SHP77 treated with DMSO at 0.1 percent for 48 hours (cell line): ENCODE results near the gene FGF22.
"Not testable (repeated sequence)": the region's sequence is repeated elsewhere in the genome, so short reads cannot be mapped to it uniquely, and the experiment has no call there.

ENCODE experiments used
- DNase-seq: peaks from one replicate; lab custom pipeline; 2025; lab: John Stamatoyannopoulos, UW

The FGF22 gene

DNA sequence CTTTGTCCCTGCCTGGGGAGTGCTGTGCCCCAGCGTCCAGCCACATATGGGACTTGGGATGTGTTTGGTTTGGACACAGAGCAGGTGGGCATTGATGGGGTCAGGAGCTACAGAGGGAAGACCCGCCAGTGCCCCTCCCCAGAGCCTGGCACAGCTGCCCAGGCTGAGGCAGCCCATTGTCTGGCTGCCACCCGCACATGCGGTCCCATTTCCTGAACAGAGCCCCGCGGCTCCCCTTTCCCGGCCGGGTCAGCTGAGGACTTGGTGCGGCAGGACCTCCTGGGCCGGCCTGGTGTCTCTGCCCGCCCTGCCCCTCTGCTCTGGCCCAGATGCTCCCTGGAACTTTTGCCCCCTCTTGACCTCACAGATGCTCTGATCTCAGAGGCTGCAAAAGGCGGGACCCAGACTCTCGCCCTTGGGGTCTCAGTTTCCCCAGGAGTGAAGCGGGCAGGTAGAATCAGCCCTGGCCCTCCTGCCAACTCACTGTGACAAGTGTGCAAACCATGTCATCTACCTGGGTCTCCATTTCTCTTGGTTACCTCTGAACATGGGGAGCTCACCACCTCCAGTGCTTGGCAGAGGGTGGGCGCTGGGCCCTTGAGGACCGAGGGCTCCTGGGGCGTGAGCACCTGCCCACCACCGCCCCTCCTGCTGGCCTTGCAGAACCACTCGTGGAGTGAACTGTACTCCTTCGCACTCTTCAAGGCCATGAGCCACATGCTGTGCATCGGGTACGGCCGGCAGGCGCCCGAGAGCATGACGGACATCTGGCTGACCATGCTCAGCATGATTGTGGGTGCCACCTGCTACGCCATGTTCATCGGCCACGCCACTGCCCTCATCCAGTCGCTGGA, 32.2 kb upstream of the FGF22 start:
- no peak for DNase-seq

DNA sequence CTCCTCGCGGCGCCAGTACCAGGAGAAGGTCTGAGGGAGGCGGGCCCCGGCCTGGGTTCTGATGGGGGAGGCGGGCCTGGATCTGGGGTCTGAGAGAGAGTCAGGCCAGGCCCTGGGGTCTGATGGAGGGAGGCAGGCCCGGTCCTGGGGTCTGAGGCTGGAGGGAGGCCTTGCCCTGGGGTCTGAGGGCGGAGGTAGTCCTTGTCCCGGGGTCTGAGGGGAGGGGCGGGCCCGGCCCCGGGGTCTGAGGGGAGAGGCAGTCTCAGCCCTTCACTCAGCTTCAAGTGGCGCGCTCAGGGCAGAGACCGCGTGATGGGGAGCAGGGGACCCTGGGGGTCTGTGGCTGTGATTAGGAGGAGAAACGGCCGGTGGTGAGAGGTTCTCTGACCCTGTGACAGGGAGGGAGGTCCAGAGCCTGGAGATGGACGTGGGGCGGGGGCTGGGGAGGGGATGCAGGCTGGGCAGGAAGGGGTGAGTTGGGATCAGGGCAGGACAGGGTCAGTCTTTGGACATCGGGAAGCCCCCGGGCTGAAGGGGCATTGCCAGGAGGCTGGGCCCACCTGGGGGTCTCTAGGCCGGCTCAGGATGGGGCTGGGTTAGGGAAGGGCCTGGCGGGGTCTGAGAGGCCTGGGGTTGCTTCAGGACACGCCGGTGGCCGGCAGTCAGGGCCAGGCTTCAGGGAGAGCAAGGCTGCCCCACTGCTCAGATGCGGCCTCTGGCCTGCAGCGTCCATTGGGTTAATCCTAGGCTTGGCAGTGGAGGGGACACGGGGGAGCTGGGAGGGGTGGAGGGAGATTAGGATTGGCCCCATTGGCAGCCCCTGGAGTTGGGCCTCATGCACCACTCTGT, 31.3 kb upstream of the FGF22 start:
- no peak for DNase-seq

DNA sequence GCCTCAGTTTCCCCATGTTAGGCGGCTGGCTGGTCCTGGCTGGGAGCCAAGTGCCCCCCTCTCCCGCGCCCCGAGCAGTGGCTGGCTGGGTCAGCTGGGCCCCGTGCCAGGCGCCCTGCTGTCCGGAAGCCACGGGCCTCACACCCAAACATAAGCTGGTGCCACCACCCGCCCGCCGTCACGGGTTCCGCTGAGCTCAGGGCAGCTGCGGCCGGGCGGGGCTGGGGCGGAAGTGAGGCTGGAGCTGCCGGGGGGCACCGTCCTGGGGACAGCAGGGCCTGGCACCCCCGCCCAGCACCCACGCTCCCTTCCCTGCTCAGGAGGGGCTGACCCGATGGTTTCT, 30.7 kb upstream of the FGF22 start:
- no peak for DNase-seq

DNA sequence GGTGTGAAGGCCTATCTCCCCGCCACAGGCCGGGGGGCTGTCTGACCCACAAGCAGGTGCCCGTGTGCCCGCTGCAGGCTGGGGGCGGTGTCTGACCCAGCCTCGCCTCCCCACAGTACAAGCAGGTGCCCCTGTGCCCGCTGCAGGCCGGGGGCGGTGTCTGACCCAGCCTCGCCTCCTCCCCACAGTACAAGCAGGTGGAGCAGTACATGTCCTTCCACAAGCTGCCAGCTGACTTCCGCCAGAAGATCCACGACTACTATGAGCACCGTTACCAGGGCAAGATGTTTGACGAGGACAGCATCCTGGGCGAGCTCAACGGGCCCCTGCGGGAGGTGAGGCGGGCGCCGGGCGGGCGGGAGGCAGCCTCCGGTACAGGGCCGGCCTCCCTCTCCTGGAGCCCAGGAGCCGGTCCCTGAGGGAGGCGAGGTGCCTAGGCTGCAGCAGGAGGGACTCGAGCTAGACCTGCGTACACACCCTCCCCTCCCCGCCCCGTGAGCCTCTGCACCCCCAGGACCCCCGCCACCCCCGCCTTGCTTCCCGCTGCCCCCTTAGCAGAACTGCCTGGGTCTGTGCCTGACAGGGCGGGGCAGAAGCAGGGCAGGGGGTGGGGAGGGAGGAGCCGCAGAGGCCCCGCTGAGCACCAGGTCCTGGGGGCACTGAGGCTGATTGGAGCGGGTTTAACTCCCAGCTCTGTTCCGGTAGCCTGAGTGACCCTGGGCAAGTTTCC, 29.4 kb upstream of the FGF22 start:
- peak; percentile 69 for DNase-seq

DNA sequence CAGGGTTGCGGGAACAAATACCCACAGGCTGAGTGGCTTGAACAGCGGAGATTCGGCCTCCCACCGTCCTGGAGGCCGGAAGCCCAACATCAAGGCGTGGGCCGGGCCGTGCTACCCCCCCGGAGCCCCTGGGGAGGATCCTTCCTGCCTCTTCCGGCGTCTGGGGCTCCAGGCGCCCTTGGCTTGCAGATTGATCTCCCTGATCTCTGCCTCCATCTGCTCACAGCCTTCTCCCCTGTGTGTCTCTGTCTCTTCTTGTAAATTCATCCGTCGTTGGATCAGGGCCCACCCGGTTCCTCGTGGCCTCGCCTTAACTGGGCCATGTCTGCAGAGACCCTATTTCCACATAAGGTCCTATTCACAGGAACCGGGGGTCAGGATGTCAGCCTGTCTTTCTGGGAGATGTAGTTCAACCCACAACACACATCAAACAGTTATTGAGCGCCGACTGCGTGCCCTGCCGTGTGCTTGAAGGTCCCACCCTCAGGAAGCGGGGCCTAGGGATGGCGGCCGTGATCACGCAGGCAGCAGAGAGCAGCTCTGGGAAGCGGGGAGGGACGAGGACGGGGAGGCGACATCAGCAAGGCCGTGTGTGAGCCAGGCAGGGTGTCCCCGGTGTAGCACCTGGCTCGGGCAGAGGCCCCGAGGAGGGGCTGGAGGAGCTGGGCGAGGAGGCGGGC, 28.7 kb upstream of the FGF22 start:
- no peak for DNase-seq

DNA sequence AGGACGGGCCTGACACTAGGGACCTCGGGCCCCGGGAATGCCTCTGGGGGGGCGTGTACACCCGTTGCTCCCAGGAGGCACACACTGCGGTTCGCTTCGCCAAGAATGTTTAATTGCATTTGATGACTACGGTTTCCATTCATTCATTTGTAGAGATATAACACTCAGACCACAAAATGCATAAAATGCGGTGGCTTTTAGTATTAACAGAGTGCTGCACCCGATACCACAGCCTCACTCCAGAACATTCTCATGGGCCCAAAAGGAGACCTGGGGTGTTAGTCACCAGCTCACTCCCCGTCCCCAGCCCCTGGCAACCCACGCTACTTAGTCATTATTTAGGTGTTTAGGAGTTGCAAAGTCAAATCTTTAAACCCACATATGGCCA, 28.2 kb upstream of the FGF22 start:
- no peak for DNase-seq

DNA sequence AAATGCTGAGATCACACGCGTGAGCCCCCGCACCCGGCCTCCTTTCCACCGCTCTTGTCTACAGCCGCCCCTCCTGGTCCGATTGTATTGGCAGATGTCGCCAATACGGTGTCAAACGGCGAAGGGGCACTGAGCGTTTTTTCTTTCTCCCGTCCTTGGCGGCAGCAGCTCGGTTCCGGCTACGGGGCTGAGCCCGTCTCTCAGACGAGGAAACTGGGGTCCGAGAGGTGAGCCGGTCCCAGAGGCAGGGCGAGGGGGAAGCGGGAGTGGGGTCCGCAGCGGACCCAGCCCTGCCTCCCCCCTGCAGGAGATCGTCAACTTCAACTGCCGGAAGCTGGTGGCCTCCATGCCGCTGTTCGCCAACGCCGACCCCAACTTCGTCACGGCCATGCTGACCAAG, 26.7 kb upstream of the FGF22 start:
- no peak for DNase-seq

DNA sequence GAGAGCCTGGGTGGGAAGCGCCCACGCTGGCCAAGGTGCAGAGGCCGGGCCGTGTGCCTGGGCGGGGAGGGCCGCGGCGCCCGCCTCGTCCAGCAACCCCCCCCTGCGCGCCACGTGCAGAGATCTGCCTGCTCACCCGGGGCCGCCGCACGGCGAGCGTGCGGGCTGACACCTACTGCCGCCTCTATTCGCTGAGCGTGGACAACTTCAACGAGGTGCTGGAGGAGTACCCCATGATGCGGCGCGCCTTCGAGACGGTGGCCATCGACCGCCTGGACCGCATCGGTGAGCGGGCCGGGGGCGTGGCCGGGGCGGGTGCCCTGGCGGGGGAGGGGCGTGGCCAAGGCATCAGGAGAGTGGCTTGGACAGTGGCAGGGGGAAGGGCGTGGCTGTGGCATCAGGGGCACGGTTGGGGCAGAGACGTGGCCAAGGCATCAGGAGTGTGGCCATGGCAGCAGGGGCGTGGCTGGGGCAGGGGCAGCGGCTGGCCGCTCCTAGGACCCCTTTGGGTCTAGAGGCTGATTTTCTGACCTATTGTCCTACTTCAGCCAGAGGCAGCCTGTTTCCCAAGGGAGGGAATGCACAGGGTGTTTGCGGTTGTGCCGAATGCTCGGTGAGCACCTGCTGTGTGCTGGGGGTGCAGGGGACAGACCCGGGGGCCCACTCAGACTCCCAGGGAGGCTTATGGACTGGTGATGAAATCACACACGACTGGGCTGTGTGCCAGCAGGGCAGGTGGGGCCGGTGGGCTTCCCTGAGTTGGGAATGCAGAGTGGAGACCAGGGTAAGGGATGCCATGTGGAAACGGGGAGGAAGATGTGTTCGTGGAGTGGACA, 25.7 kb upstream of the FGF22 start:
- no peak for DNase-seq

DNA sequence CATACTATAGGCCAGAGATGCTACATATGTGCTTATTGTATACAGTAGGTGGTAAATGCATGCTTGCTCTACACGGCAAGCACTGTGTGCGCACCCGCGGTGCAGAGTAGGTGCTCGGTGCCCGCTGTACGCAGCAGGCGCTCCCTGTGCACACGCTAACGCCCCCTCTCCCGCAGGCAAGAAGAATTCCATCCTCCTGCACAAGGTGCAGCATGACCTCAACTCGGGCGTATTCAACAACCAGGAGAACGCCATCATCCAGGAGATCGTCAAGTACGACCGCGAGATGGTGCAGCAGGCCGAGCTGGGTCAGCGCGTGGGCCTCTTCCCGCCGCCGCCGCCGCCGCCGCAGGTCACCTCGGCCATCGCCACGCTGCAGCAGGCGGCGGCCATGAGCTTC, 24.1 kb upstream of the FGF22 start:
- no peak for DNase-seq

DNA sequence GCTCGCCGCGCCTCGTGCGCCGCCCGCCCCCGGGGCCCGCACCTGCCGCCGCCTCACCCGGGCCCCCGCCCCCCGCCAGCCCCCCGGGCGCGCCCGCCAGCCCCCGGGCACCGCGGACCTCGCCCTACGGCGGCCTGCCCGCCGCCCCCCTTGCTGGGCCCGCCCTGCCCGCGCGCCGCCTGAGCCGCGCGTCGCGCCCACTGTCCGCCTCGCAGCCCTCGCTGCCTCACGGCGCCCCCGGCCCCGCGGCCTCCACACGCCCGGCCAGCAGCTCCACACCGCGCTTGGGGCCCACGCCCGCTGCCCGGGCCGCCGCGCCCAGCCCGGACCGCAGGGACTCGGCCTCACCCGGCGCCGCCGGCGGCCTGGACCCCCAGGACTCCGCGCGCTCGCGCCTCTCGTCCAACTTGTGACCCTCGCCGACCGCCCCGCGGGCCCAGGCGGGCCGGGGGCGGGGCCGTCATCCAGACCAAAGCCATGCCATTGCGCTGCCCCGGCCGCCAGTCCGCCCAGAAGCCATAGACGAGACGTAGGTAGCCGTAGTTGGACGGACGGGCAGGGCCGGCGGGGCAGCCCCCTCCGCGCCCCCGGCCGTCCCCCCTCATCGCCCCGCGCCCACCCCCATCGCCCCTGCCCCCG, 23.5 kb upstream of the FGF22 start:
- no peak for DNase-seq

DNA sequence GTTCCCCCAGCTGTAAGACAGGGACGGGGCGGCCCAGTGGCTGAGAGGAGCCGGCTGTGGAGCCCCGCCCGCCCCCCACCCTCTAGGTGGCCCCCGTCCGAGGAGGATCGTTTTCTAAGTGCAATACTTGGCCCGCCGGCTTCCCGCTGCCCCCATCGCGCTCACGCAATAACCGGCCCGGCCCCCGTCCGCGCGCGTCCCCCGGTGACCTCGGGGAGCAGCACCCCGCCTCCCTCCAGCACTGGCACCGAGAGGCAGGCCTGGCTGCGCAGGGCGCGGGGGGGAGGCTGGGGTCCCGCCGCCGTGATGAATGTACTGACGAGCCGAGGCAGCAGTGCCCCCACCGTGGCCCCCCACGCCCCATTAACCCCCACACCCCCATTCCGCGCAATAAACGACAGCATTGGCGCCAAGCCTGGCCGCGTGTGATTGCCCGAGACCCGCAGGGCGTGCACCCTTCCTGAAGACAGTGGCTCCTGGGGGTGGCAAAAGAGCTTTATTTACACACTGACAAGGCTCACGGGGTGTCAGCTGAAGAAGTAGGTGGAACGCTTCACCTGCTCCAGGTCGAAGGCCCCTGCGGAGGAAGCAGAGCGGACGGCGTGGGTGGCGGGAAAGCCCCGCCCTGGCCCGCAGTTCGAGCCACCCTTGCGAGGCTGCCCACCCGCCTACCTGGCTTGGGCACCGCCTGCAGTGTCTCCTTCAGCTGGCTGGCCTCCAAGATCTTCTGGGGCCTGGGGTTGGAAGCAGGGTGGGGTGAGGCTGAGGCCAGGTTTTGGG, 22.7 kb upstream of the FGF22 start:
- no peak for DNase-seq

DNA sequence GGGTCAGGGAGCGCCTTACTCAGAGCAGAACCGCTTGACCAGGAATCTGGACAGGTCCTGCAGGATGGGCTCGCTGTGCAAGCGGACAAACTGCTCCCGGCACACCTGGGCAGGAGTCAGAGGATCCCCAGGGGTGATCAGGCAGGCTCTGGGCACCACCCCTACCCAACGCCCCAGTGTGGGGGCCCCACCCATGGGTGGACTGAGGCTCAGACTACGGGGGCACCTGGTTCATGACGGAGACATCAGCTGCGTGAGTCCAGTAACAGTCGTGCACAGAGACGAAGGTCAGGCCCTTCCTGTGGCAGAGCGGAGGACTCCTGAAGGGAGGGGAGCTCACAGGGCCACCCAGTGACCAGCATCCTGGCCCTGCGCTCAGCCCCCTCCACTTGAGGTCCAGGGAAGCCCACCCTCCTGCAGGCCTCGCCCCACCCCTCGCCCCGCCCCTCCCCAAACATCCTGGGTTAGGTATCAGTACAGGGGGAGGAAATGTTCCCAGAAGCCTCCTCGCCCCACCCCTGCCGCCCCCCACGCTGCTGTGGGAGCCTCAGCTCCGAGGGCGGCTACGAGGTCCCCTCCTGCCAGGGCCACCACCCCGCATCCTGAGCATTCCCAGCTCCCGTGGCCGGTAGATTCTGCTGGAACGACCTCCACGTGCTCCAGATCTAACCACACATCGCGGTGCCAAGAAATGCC, 22.0 kb upstream of the FGF22 start:
- DNase-seq, result no peak

DNA sequence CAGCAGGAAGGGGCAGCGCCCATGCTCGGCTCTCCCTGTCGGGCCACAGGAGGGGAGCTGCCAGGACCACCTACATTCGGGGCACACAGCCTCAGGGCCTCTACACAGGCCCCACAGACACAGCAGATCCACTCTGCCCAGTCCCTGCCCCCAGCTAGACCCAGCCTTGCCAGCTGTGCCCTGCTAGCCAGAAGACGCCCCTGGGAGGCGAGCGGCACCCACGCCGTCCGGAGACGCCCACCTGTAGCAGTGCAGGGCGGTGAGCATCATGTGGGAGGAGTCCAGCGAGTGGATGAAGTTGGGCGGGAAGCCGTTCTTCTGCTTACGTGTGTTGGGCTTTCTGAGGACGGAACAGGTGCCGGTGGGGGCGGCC, 21.4 kb upstream of the FGF22 start:
- no peak for DNase-seq

DNA sequence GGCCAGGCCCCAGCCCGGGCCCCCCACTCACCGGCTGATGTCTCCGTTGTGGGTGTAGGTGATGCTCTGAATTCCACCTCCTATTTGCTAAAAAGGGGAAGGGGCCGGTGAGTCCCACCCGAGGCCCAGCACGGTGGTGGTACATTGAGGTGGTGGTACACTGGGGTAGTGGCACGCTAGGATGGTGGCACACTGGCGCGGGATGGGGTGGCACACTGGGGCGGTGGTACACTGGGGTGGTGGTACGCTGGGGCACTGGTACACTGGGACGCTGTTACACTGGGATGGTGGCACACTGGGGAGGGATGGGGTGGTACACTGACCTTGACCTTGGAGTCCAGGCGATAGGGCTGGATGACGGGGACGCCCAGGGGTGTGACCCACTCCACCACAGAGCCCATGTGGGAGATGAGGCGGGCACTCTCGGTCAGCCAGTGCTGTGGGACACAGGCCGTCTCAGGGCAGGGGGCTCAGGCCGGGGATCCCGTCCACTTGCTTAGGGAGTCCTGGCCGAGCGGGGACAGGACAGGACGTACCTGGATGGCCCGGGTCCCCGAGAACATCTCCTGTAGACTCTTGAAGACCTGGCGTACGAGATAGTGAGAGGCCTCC, 20.9 kb upstream of the FGF22 start:
- no peak for DNase-seq

DNA sequence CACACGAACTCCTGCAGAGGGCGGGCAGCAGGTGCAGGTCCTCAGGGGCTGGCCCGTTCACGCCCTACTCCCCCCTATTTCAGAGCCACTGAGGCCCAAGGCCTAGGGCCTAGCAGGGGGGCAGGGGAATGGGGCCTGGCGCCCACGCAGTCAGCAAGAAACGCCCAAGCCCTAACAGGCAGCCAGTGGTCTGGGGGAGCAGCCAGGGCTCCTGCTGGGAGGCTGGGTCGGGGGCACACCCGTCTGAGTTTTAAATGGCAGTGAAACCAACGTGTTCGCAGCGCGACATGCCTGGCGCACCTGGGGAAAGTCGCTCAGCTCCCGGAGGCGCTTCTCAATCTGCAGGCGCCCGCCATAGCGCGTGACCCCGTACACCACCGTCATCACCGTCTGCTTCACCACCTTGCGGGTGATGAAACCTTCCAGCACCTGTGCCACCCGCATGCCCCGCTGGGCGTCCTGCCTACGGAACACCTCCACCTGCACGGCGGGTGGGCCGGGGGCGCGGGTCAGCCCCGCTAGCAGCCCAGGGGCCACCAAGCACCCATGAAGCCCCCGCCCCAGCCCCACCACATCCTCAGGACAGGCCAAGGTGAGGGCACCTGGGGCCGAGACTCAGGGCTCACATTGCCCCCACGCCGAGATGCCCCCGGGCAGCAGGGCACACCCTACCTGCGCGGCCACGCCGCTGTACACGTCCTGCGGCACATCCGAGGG, 20.2 kb upstream of the FGF22 start:
- no peak for DNase-seq

DNA sequence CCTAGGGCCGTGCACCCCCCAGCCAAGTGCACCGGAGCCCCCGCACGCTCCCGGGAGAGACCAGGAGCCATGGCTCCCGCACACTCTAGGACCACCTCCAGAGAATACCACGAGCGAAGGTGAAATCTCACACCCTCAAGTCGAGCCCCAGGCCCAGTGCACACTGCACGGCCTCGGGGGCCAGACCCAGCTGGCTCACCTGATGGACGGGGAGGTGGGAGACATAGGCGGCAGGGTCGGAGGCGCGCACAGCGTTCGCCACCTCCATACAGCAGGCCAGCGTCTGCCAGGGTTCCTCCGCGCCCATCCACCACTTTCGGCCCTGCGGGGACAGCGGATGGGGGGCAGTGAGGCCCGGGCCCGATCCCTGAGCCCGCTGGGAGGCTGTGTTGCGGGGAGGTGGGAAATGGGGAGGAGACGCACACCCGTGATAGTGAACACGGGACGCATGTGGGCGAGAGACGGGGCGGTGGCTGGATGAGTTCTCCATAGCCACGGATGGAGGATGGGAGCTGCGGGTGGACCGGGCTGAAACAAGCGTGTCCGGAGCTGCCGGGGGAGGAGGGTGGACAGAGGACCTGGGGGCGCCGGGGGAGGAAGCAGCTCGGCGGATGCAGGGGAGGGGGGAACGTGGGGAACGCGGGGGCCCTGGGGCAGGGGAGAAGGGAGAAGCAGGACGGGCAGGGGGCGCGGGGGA, 19.4 kb upstream of the FGF22 start:
- no peak for DNase-seq

DNA sequence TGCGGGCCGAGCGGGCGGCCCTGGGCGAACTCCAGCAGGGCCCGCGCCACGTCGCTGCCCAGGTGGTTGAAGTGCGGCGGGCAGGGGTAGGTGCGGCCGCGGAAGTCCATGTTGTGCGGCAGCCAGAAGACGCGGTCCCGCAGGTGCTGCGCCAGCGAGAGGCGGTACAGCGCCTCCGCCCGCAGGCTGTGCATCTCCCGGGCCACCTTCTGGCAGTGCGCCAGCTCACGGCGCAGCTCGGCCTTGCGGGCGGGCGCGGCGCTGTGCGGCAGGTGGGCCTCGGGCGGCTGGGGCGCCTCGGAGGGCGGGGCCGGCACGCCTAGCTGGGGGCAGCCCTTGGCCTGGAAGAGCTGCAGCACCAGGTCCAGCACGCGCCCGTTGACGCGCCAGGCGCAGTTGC, 18.5 kb upstream of the FGF22 start:
- not testable (repeated sequence) for DNase-seq

DNA sequence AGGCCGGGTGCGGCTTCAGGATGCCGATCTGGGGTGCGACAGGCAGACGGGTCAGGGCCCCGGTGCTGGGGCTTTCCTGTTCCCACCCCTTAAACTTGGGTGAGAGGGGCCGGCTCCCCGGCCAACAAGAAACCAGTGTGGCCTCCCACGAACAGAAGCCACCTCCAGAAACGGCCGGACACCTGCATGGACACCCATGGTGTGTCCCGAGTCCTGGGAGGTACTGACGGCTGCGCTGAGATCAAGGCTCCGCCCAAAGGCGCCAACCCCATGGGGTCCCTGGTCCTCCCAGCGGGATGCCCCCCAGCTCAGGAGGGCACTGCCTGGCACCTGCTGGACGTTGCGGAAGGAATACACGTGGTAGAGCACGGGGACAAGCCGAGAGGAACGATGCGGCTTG, 17.9 kb upstream of the FGF22 start:
- DNase-seq, result no peak
